ENCODE results near the gene NFKBIZ.

Gene NFKBIZ

GRCh38 chr3:101828691-101829436 lies 20.4 kb upstream of the NFKBIZ start:
- Histone ChIP-seq H3K27ac (ENCODE audit: low read depth, low read length) (peak overlapping the region; percentile 79), H3K36me3 (ENCODE audit: control insufficient read depth, insufficient read depth, low read length) (no peaks in the 10 kb centered on the region), H3K9ac (ENCODE audit: low read length) (no peak overlapping the region), H3K4me1 (ENCODE audit: control insufficient read depth, insufficient read depth, low read length) (peaks cover 5% of the 10 kb centered on the region), H3K27me3 (ENCODE audit: control insufficient read depth, insufficient read depth, low read length) (no peaks in the 10 kb centered on the region), H3K4me3 (ENCODE audit: low read length) (peak overlapping the region; percentile 37)

GRCh38 chr3:101829437-101829830 lies 19.9 kb upstream of the NFKBIZ start:
- peak overlapping the region; percentile 37 for H3K4me3 ChIP-seq (ENCODE audit: low read length)
- H3K9ac ChIP-seq (ENCODE audit: low read length), result no peak overlapping the region
- peaks cover 5% of the 10 kb centered on the region for H3K4me1 ChIP-seq (ENCODE audit: control insufficient read depth, insufficient read depth, low read length)
- H3K27ac ChIP-seq (ENCODE audit: low read depth, low read length), result peak overlapping the region; percentile 79
- H3K27me3 ChIP-seq (ENCODE audit: control insufficient read depth, insufficient read depth, low read length), result no peaks in the 10 kb centered on the region
- no peaks in the 10 kb centered on the region for H3K36me3 ChIP-seq (ENCODE audit: control insufficient read depth, insufficient read depth, low read length)

- Histone ChIP-seq H3K4me3 (ENCODE audit: low read length) (no peak overlapping the region), H3K9ac (ENCODE audit: low read length) (no peak overlapping the region), H3K27ac (ENCODE audit: low read depth, low read length) (peak overlapping the region; percentile 79)
These were observed 19.4 kb upstream of the NFKBIZ start for GRCh38 chr3:101829874-101830273.

GRCh38 chr3:101833446-101833974 lies 15.8 kb upstream of the NFKBIZ start:
- Histone ChIP-seq H3K27ac (ENCODE audit: low read depth, low read length) (no peak overlapping the region), H3K36me3 (ENCODE audit: control insufficient read depth, insufficient read depth, low read length) (no peaks in the 10 kb centered on the region)

More at GRCh38 chr3:101829874-101830273, 19.4 kb upstream of the NFKBIZ start:
- Histone ChIP-seq H3K27me3 (ENCODE audit: control insufficient read depth, insufficient read depth, low read length) (no peaks in the 10 kb centered on the region), H3K36me3 (ENCODE audit: control insufficient read depth, insufficient read depth, low read length) (no peaks in the 10 kb centered on the region), H3K4me1 (ENCODE audit: control insufficient read depth, insufficient read depth, low read length) (peaks cover 5% of the 10 kb centered on the region)

GRCh38 chr3:101835676-101836075 lies 13.6 kb upstream of the NFKBIZ start:
- H3K36me3 ChIP-seq (ENCODE audit: control insufficient read depth, insufficient read depth, low read length), result no peaks in the 10 kb centered on the region
- H3K27me3 ChIP-seq (ENCODE audit: control insufficient read depth, insufficient read depth, low read length), result no peaks in the 10 kb centered on the region
- no peak overlapping the region for H3K4me3 ChIP-seq (ENCODE audit: low read length)
- no peak overlapping the region for H3K9ac ChIP-seq (ENCODE audit: low read length)
- H3K27ac ChIP-seq (ENCODE audit: low read depth, low read length), result no peak overlapping the region
- H3K4me1 ChIP-seq (ENCODE audit: control insufficient read depth, insufficient read depth, low read length), result peaks cover 7% of the 10 kb centered on the region

More at GRCh38 chr3:101833446-101833974, 15.8 kb upstream of the NFKBIZ start:
- Histone ChIP-seq H3K4me3 (ENCODE audit: low read length) (no peak overlapping the region), H3K9ac (ENCODE audit: low read length) (no peak overlapping the region), H3K4me1 (ENCODE audit: control insufficient read depth, insufficient read depth, low read length) (peaks cover 7% of the 10 kb centered on the region), H3K27me3 (ENCODE audit: control insufficient read depth, insufficient read depth, low read length) (no peaks in the 10 kb centered on the region)

GRCh38 chr3:101836160-101836559 lies 13.2 kb upstream of the NFKBIZ start:
- H3K36me3 ChIP-seq (ENCODE audit: control insufficient read depth, insufficient read depth, low read length), result no peaks in the 10 kb centered on the region
- no peaks in the 10 kb centered on the region for H3K27me3 ChIP-seq (ENCODE audit: control insufficient read depth, insufficient read depth, low read length)
- H3K4me3 ChIP-seq (ENCODE audit: low read length), result no peak overlapping the region
- no peak overlapping the region for H3K27ac ChIP-seq (ENCODE audit: low read depth, low read length)
- H3K4me1 ChIP-seq (ENCODE audit: control insufficient read depth, insufficient read depth, low read length), result peaks cover 7% of the 10 kb centered on the region
- H3K9ac ChIP-seq (ENCODE audit: low read length), result no peak overlapping the region

GRCh38 chr3:101836652-101837598 lies 12.4 kb upstream of the NFKBIZ start:
- H3K9ac ChIP-seq (ENCODE audit: low read length), result no peak overlapping the region

GRCh38 chr3:101838691-101839090 lies 10.6 kb upstream of the NFKBIZ start:
- Histone ChIP-seq H3K36me3 (ENCODE audit: control insufficient read depth, insufficient read depth, low read length) (no peaks in the 10 kb centered on the region), H3K9ac (ENCODE audit: low read length) (no peak overlapping the region), H3K27me3 (ENCODE audit: control insufficient read depth, insufficient read depth, low read length) (no peaks in the 10 kb centered on the region), H3K4me1 (ENCODE audit: control insufficient read depth, insufficient read depth, low read length) (peaks cover 7% of the 10 kb centered on the region), H3K4me3 (ENCODE audit: low read length) (no peak overlapping the region), H3K27ac (ENCODE audit: low read depth, low read length) (no peak overlapping the region)

More at GRCh38 chr3:101836652-101837598, 12.4 kb upstream of the NFKBIZ start:
- no peak overlapping the region for H3K4me3 ChIP-seq (ENCODE audit: low read length)
- peak overlapping the region; percentile 64 for H3K27ac ChIP-seq (ENCODE audit: low read depth, low read length)
- no peaks in the 10 kb centered on the region for H3K36me3 ChIP-seq (ENCODE audit: control insufficient read depth, insufficient read depth, low read length)
- peaks cover 7% of the 10 kb centered on the region for H3K4me1 ChIP-seq (ENCODE audit: control insufficient read depth, insufficient read depth, low read length)
- H3K27me3 ChIP-seq (ENCODE audit: control insufficient read depth, insufficient read depth, low read length), result no peaks in the 10 kb centered on the region

- H3K4me3 ChIP-seq (ENCODE audit: low read length), result no peak overlapping the region
- H3K4me1 ChIP-seq (ENCODE audit: control insufficient read depth, insufficient read depth, low read length), result peaks cover 7% of the 10 kb centered on the region
- no peaks in the 10 kb centered on the region for H3K27me3 ChIP-seq (ENCODE audit: control insufficient read depth, insufficient read depth, low read length)
- no peak overlapping the region for H3K27ac ChIP-seq (ENCODE audit: low read depth, low read length)
- H3K36me3 ChIP-seq (ENCODE audit: control insufficient read depth, insufficient read depth, low read length), result no peaks in the 10 kb centered on the region
- no peak overlapping the region for H3K9ac ChIP-seq (ENCODE audit: low read length)
These were observed 9.2 kb upstream of the NFKBIZ start for GRCh38 chr3:101840066-101840465.

GRCh38 chr3:101842245-101842934 lies 6.9 kb upstream of the NFKBIZ start:
- Histone ChIP-seq H3K27me3 (ENCODE audit: control insufficient read depth, insufficient read depth, low read length) (no peaks in the 10 kb centered on the region), H3K36me3 (ENCODE audit: control insufficient read depth, insufficient read depth, low read length) (no peaks in the 10 kb centered on the region), H3K27ac (ENCODE audit: low read depth, low read length) (no peak overlapping the region), H3K9ac (ENCODE audit: low read length) (no peak overlapping the region), H3K4me3 (ENCODE audit: low read length) (no peak overlapping the region), H3K4me1 (ENCODE audit: control insufficient read depth, insufficient read depth, low read length) (peaks cover 2% of the 10 kb centered on the region)

GRCh38 chr3:101842935-101843330 lies 6.4 kb upstream of the NFKBIZ start:
- no peak overlapping the region for H3K4me3 ChIP-seq (ENCODE audit: low read length)
- no peak overlapping the region for H3K27ac ChIP-seq (ENCODE audit: low read depth, low read length)
- H3K9ac ChIP-seq (ENCODE audit: low read length), result no peak overlapping the region
- peaks cover 3% of the 10 kb centered on the region for H3K4me1 ChIP-seq (ENCODE audit: control insufficient read depth, insufficient read depth, low read length)
- H3K27me3 ChIP-seq (ENCODE audit: control insufficient read depth, insufficient read depth, low read length), result no peaks in the 10 kb centered on the region
- no peaks in the 10 kb centered on the region for H3K36me3 ChIP-seq (ENCODE audit: control insufficient read depth, insufficient read depth, low read length)

GRCh38 chr3:101845425-101845824 lies 3.9 kb upstream of the NFKBIZ start:
- Histone ChIP-seq H3K27me3 (ENCODE audit: control insufficient read depth, insufficient read depth, low read length) (no peaks in the 10 kb centered on the region), H3K27ac (ENCODE audit: low read depth, low read length) (no peak overlapping the region), H3K36me3 (ENCODE audit: control insufficient read depth, insufficient read depth, low read length) (no peaks in the 10 kb centered on the region), H3K9ac (ENCODE audit: low read length) (no peak overlapping the region), H3K4me1 (ENCODE audit: control insufficient read depth, insufficient read depth, low read length) (peaks cover 11% of the 10 kb centered on the region), H3K4me3 (ENCODE audit: low read length) (no peak overlapping the region)

All from rectal smooth muscle tissue (tissue), 1 donor.